HG03095 (cell line): ENCODE results near the gene ACACB.

Experiments
- ATAC-seq: cut with Tn5 transposase; IDR thresholded peaks from one replicate; pipeline ENCODE4 v1.9.1; 2021; ENCODE audit warnings: moderate library complexity; ENCODE audit not compliant: unreplicated experiment

Gene ACACB

GRCh38 chr12:109271418-109271817 is 155.0 kb downstream of the ACACB start:
- no peak for ATAC-seq

DNA sequence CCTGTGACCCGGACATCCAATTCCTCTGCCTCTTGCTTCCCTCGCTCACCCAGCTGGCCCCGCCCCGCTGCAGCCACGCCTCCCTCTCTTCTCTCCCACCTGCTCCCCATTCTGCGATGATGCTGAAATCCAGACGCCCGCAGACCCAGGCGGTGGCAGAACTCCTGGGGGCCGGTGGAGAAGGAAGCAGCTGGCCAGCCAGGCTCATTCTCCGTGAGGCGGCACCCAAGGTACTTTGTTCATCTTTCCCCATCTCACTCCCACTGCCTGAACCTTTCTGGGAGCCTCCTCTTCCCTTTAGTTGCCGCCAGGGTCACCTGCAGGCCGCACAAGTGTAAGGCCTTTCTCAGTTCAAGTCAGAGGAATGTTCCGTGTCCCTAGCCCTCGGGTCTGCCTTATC is 157.0 kb downstream of the ACACB start:
- ATAC-seq, result no peak

DNA sequence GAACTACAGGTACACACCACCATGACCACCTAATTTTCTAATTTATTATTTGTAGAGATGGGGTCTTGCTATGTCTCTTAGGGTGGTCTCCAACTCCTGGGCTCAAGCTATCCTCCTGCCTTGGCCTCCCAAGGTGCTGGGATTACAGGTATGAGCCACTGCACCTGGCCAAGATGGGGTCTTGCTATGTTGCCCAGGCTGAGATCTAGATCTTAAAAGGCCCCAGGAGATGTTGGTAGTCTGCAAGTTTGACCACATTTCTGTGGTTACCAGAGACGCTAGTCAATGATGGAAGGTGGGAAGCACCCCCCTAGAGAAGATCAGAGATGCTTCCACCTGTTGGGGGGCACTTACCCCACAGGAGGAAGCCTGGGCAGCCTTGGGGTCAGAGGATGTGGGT is 158.0 kb downstream of the ACACB start:
- ATAC-seq, result no peak

DNA sequence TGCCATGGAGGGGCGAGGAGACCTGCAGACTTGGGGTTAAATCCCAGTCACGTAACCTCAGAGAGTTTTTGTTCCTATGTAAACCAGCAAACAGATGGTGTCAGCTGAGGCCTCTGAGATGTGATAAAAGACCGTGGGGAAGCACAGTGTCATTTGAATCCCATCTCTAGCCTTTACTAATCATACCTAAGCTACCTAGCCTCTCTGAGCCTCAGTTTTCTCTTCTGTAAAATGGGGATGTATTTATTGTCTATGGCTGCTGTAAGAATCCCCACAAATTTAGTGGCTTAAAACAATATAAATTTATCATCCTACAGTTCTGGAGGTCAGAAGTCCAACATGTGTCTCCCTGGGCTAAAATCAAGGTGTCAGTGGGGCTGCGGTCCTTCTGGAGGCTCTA is 158.8 kb downstream of the ACACB start:
- no peak for ATAC-seq

- no peak for ATAC-seq
Measured at GRCh38 chr12:109276160-109276559, 159.8 kb downstream of the ACACB start.

DNA sequence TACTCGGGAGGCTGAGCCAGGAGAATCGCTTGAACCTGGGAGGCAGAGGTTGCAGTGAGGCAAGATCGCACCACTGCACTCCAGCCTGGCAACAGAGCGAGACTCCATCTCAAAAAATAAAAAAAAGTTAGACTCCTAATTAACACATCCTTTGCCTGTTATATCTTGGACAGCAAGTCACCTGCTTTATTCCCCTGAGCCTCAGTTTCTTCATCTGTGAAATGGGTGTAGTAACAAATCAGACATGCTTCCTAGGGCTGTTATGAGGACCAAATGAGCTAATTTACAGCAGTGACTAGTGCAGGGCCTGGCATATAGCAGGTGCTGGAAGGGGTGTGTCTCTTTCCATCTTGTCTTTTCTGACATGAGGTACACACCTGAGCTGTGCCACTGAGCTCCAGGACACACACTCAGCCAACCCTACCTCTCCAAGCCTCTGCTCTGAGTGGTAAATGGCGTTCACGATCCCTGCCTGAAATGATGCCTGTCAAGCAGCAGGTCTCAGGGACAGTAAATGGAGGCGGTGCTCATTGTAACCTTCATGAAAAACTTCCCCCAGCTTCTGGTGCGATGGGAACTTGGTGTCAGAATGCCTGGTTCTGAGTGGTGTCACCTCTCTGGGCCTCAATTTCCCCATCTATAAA is 161.0 kb downstream of the ACACB start:
- no peak for ATAC-seq

- no peak for ATAC-seq
Measured at GRCh38 chr12:109277899-109278762, 161.7 kb downstream of the ACACB start.

GRCh38 chr12:109278912-109279311 is 162.5 kb downstream of the ACACB start:
- no peak for ATAC-seq

DNA sequence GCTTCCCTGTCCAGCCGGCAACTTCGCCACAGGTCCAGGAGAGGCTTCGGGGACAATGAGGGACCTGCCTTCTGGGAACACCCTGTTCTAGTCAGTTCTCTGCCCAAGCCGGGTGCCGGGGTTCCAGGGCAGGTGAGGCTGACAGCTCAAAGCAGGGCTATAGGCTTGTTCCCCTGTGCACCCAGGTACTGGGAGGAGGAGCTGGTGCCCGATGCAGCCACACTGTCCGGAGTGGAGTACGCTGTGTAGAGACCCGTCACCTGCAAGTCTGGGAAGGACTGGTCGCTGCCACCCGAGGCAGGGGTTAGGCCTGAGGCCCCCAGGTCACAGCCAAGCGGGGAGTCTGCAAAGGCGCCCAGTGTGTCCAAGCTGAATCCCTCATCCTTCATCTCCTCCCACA is 163.1 kb downstream of the ACACB start:
- ATAC-seq, result no peak

DNA sequence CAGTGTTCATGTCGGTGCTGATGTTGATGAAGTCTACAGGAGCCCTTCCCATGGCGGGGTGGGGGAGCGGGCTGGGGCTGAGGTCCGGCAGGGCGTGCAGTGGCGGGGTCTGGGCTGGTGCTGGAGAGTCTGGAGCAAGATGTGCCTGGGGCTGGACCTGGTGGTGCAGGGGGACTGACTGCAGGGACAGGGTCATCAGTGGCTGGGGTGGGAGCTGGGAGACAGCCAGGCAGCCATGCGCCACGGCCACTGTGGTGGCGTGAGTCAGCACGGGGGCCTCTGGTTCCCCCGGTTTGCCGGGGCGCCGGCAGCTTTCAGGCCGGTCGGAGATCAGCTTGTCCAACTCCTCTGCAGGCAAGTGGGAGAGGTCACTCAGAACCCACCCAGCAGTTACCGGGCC is 165.1 kb downstream of the ACACB start:
- ATAC-seq, result no peak

DNA sequence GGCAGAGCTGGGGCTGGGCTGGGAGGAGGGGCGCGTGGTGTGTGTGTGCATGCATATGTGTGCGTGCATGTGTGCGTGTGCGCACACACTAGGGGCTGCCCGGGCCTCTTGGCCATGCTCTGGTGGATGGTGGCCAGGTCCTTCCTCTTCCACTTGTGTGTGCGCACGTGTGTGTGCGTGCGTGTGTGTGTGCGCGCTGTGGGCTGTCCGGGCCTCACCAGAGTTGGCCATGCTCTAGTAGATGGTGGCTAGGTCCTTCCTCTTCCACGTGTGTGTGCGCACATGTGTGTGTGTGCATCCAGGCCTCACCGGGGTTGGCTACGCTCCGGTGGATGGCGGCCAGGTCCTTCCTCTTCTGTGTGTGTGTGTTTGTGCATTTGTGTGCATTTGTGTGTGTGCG is 168.0 kb downstream of the ACACB start:
- ATAC-seq, result no peak

GRCh38 chr12:109286252-109286651 is 169.9 kb downstream of the ACACB start:
- ATAC-seq, result no peak

- no peak for ATAC-seq
Measured at GRCh38 chr12:109286652-109287051, 170.3 kb downstream of the ACACB start.

- ATAC-seq, result no peak
Measured at GRCh38 chr12:109287181-109287580, 170.8 kb downstream of the ACACB start.

DNA sequence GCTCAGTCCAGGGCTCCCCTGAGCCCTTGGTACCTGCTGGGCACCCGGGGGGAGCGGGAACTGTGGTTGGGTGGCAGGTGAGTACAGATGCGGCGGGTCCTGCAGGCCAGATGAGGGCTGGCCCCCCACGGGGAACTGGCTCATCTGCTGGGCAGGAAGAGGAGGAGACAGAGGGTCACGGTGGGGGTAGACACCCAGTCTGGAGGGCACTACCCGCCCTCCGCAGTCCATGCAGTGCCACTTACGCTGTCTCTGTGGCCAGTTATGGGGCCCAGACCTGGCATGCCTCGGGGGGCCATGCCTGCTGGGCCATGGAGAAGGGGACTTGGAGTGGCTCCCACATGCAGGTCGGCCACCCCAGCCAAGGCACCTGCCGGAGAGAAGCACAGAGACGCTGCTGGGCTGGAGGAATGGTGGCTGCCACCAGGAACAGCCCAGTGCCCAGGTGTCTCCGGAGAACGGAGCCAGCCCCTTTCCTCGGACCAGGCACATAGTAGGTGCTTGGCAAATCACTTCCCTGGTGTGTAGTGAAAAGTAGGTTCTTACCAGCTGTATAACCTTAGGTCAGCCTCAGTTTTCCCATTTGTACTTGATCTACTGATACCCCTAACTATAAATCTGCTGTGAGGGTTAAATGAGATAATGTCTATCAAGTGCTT is 171.6 kb downstream of the ACACB start:
- ATAC-seq, result no peak

- ATAC-seq, result no peak
Measured at GRCh38 chr12:109288571-109288970, 172.2 kb downstream of the ACACB start.

- ATAC-seq, result no peak
Measured at GRCh38 chr12:109289004-109289403, 172.6 kb downstream of the ACACB start.

GRCh38 chr12:109289551-109289950 is 173.2 kb downstream of the ACACB start:
- no peak for ATAC-seq

DNA sequence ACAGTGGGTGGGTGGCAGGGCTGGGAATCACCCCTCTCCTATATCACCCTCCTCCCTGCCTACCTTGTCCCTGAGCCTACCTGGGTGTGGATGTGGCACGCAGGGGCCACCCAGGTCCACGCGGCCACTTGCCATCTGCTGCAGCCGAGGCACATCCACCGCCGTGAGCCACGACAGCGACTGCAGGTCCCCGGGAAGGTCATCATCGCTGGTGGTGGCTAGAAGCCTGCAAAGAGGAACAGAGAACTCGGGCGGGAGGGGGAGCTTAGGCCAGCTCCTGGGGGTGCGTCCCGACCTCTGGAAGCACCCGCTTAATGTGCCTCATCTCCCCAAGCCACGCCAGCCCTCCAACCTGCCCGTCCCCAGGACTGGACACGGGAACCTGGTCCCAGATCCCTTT is 173.7 kb downstream of the ACACB start:
- no peak for ATAC-seq

DNA sequence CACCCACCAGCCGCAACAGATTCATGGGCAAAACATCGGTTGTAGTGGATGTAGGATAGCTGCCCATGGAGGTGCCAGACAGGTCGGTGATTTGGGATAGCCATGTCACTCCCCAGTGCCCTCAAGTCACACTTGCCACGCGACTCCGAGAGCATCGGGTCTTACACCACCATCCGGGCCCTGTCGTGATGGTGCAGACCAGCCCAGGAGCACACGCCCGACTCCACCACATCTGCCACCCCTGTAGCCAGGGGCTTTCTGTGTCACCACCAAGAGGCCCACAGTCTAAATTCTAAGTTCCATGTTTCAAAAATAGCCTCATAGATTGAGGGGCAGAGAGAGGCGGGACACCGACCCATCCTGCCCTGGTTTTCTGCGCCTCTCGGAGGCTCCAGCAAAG is 174.7 kb downstream of the ACACB start:
- ATAC-seq, result no peak

DNA sequence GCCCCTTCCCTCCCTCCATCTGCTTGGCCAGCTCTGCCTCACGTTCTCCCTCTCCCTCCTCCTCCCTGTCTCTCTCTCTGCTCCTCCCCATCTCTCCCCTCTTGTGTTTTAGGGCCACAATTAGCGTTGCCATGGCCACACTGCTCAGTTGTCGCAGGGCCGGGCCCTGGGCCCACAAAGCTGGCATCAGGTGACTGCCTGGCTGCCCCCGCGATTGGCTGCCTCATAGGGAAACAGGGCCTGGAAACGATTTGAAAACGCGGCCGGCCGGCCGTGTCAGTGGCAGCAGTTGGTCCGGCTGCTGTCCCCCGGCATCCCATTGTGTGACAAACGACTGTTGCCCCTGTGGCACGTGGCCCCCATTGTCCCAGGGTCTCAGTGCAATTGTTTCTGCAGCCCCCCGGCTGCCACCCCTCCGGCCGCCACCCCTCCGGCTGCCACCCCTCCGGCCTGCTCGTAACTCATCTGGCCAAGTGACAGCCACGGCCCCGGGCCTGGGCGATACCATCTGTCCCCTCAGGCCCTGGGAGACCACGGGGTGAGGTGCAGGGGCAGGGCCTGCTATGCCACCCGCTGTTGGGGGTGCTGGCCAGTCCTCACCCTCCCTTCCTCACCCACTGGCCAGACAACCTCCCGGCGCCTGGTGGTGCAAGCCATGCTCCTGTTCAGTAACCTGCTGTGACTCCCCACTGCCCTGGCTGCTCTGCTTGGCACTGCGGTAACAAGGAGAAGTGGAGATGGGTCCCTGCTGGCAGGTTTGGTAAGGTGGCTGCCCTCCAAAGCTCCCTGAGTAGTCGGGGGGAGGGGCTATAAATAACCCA is 175.3 kb downstream of the ACACB start:
- no peak for ATAC-seq
